ENCODE measurements around the gene ATP8B3. TPM values are rescaled to one million over a fixed set of nuclear protein-coding genes. Genes with fewer than 3 reads are reported as not detected.

Gene ATP8B3
- total and polyA plus RNA-seq, 2 of the 13 experiments (the other 11 are each of a cell fraction or from before 2014, with no cell fraction given) = 2.6 to 5.9 TPM

DNA sequence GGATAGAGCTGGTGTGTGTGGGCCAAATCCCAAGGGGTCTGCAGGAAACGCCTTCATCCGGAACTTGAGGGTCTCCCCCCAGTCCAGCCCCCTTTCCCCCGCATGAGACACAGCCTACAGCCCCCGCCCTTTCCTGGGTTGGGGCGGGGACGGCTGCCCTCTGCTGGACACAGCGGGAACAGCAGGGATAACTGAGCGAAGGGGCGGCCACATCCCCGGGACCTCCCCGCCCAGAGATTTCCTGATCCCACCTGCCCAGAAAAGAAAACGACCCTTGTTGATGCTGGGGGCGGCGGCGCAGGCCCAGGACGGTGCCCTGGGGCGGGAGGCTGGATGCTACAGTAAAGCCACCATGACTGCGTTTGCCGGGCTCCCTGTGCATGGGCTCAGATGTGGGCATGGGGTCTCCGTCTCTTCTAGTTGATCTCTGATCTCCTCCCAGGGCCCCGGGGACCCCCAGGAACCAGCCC, 44.6 kb downstream of the ATP8B3 start:
- FAIRE-seq (no peak), DNase-seq (ENCODE audit: low spot score) (no peak), ATAC-seq (peak; percentile 70)
- BruUV-seq (replicated peaks) = no TSS peak
- Histone ChIP-seq H4K20me1 (ENCODE audit: insufficient read depth, low read length) (peaks cover 3% of the 10 kb centered on the region), H2AFZ (ENCODE audit: low read length) (no peak overlapping the region), H3K9ac (ENCODE audit: insufficient read depth, low read depth, low read length) (no peak overlapping the region), H3K9me3 (ENCODE audit: low read length) (peaks cover 10% of the 10 kb centered on the region), H3K4me1 (ENCODE audit: insufficient read depth, low read length) (no peaks in the 10 kb centered on the region), H3K27ac (ENCODE audit: extremely low read length, insufficient read depth, low read length) (no peak overlapping the region), H3K4me2 (ENCODE audit: low read depth, low read length) (no peak overlapping the region), H3K27me3 (ENCODE audit: control insufficient read depth in 1 of 2, insufficient read depth in 2 of 2, low read length in 2 of 2) (peaks cover 11 to 60% of the 10 kb centered on the region in 2 experiments), H3K79me2 (ENCODE audit: insufficient read depth, low read length) (no peaks in the 10 kb centered on the region), H3K4me3 (replicated peaks in 1 of 3; ENCODE audit: insufficient read depth in 1 of 3, low read depth in 2 of 3, low read length in 3 of 3) (no peak overlapping the region), H3K36me3 (replicated peaks in 1 of 2; ENCODE audit: control insufficient read depth in 1 of 2, insufficient read depth in 2 of 2, low read length in 2 of 2) (no peaks in the 10 kb centered on the region)
- in situ Hi-C loops (cut with HindIII; ENCODE audit: extremely low pct_ligation_motif_present, low pct_unique_long_range_greater_than_20kb) (loop anchor here (5.0 kb wide), 1 partner anchor 95 kb away; no protein-coding TSS in a partner anchor), intact Hi-C loops (cut with micrococcal nuclease; ENCODE audit: unreplicated experiment) (loop anchor here (10.0 kb wide), 1 partner anchor 223 kb away; no protein-coding TSS in a partner anchor)
- WGBS (ENCODE audit: low lambda C conversion rate) = 0% methylated on average over 6 of the region's 21 CpGs
- POLR2A ChIA-PET = no interaction called here
- CTCF ChIA-PET (ENCODE audit: low intra/inter-chr PET ratio, low total read pairs) = interaction anchor here (1.1 to 3.6 kb wide), 3 partner anchors 95 to 162 kb away, joined by 3 to 38 read pairs (median 4); partner anchors contain the start of gene UQCR11
- peak; percentile 83 for TF ChIP-seq STAG1 (CRISPR knock-in tag; IDR thresholded peaks at IDR 0.05)
- no peak for TF ChIP-seq ZNF839 (CRISPR knock-in tag; IDR thresholded peaks at IDR 0.05; ENCODE audit: borderline replicate concordance)
- TF ChIP-seq ZNF761 (CRISPR knock-in tag; conservative IDR thresholded peaks at IDR 0.05) = no peak
- no peak for TF ChIP-seq GLI4 (CRISPR knock-in tag; IDR thresholded peaks at IDR 0.05; ENCODE audit: borderline replicate concordance)
- TF ChIP-seq MED13 (CRISPR knock-in tag; IDR thresholded peaks at IDR 0.05) = no peak
- no peak for TF ChIP-seq KLF15 (CRISPR knock-in tag; IDR thresholded peaks at IDR 0.05; ENCODE audit: borderline replicate concordance)
- no peak for TF ChIP-seq ZNF776 (CRISPR knock-in tag; IDR thresholded peaks at IDR 0.05)
- TF ChIP-seq SKI (IDR thresholded peaks at IDR 0.05; ENCODE audit: partially characterized antibody) = no peak
- TF ChIP-seq ZNF570 (CRISPR knock-in tag; IDR thresholded peaks at IDR 0.05; ENCODE audit: borderline replicate concordance) = no peak
- TF ChIP-seq MYC (CRISPR knock-in tag; IDR thresholded peaks at IDR 0.05; ENCODE audit: borderline replicate concordance) = peak; percentile 30; the same call in 1 of the 2 replicates
- peak; percentile 21 for TF ChIP-seq HNRNPLL (IDR thresholded peaks at IDR 0.05; ENCODE audit: low read depth, low read length, poor library complexity, severe bottlenecking)
- no peak for TF ChIP-seq NKX3-1 (CRISPR knock-in tag; IDR thresholded peaks at IDR 0.05)
- TF ChIP-seq KDM3A (CRISPR knock-in tag; IDR thresholded peaks at IDR 0.05; ENCODE audit: low read depth) = no peak
- no peak for TF ChIP-seq RORA (CRISPR knock-in tag; IDR thresholded peaks at IDR 0.05)
- no peak for TF ChIP-seq ZNF160 (CRISPR knock-in tag; IDR thresholded peaks at IDR 0.05)
- peak; percentile 41; the same call in 1 of the 2 replicates for TF ChIP-seq KLF12 (CRISPR knock-in tag; IDR thresholded peaks at IDR 0.05; ENCODE audit: borderline replicate concordance)
- TF ChIP-seq ZNF224 (CRISPR knock-in tag; IDR thresholded peaks at IDR 0.05) = no peak
- TF ChIP-seq MED1 (CRISPR knock-in tag; IDR thresholded peaks at IDR 0.05) = no peak
- no peak for TF ChIP-seq ZNF615 (CRISPR knock-in tag; IDR thresholded peaks at IDR 0.05; ENCODE audit: borderline replicate concordance)
- TF ChIP-seq ZNF556 (CRISPR knock-in tag; IDR thresholded peaks at IDR 0.05; ENCODE audit: borderline replicate concordance) = no peak
- no peak for TF ChIP-seq TCF7L2 (IDR thresholded peaks at IDR 0.05; ENCODE audit: low read depth, low read length)
- TF ChIP-seq ZBTB7B (CRISPR knock-in tag; IDR thresholded peaks at IDR 0.05) = peak; percentile 66; the same call in 1 of the 2 replicates
- no peak for TF ChIP-seq TBX2 (CRISPR knock-in tag; IDR thresholded peaks at IDR 0.05; ENCODE audit: borderline replicate concordance)
- TF ChIP-seq NFKB2 (CRISPR knock-in tag; IDR thresholded peaks at IDR 0.05; ENCODE audit: borderline replicate concordance) = no peak
- no peak for TF ChIP-seq MYNN (CRISPR knock-in tag; IDR thresholded peaks at IDR 0.05; ENCODE audit: low read depth)
